NCI-H774 (cell line): ENCODE measurements around the gene CFAP61.
"Not testable (repeated sequence)": the region's sequence is repeated elsewhere in the genome, so short reads cannot be mapped to it uniquely, and the experiment has no call there.

Experiments
- DNase-seq: peaks from one replicate; lab custom pipeline; 2025; lab: John Stamatoyannopoulos, UW

The CFAP61 gene

GRCh38 chr20:20331156-20331555 lies 278.8 kb downstream of the CFAP61 start:
- no peak for DNase-seq

GRCh38 chr20:20331817-20332216 lies 279.5 kb downstream of the CFAP61 start:
- DNase-seq: no peak

GRCh38 chr20:20333866-20334265 lies 281.5 kb downstream of the CFAP61 start:
- no peak for DNase-seq

- DNase-seq: no peak
Observed at GRCh38 chr20:20334489-20334888, 282.2 kb downstream of the CFAP61 start.

GRCh38 chr20:20338133-20338730 lies 285.9 kb downstream of the CFAP61 start:
- DNase-seq: no peak

GRCh38 chr20:20340443-20340842 lies 288.1 kb downstream of the CFAP61 start:
- DNase-seq: no peak

- no peak for DNase-seq
Observed at GRCh38 chr20:20341371-20341770, 289.0 kb downstream of the CFAP61 start.

GRCh38 chr20:20342066-20342465 lies 289.7 kb downstream of the CFAP61 start:
- no peak for DNase-seq

GRCh38 chr20:20343932-20344331 lies 291.6 kb downstream of the CFAP61 start:
- no peak for DNase-seq

GRCh38 chr20:20344476-20344875 lies 292.1 kb downstream of the CFAP61 start:
- DNase-seq: no peak

- DNase-seq: no peak
Observed at GRCh38 chr20:20353576-20353975, 301.2 kb downstream of the CFAP61 start.

GRCh38 chr20:20355503-20355902 lies 303.2 kb downstream of the CFAP61 start:
- DNase-seq: not testable (repeated sequence)

GRCh38 chr20:20358801-20359200 lies 306.5 kb downstream of the CFAP61 start:
- no peak for DNase-seq

GRCh38 chr20:20359628-20360027 lies 307.3 kb downstream of the CFAP61 start:
- no peak for DNase-seq

GRCh38 chr20:20360464-20360863 lies 308.1 kb downstream of the CFAP61 start:
- DNase-seq: peak; percentile 60

- DNase-seq: peak; percentile 90
Observed at GRCh38 chr20:20362774-20363433, 310.6 kb downstream of the CFAP61 start.

GRCh38 chr20:20363434-20363798 lies 311.1 kb downstream of the CFAP61 start:
- DNase-seq: peak; percentile 49

- peak; percentile 90 for DNase-seq
Observed at GRCh38 chr20:20363799-20364592, 311.7 kb downstream of the CFAP61 start.

GRCh38 chr20:20364593-20365479 lies 312.5 kb downstream of the CFAP61 start:
- no peak for DNase-seq

- DNase-seq: peak; percentile 28
Observed at GRCh38 chr20:20365480-20366161, 313.3 kb downstream of the CFAP61 start.

- DNase-seq: no peak
Observed at GRCh38 chr20:20366551-20366875, 314.2 kb downstream of the CFAP61 start.
